ENCODE data around the gene AGMAT. TPM values are rescaled to one million over a fixed set of nuclear protein-coding genes. Genes with fewer than 3 reads are reported as not detected.

Gene AGMAT
- total and polyA plus RNA-seq, 3 experiments from 2014 or later = 6.2 to 19.7 (median 18.5) TPM

- peaks cover 0 to 22% (median 2%) of the 10 kb centered on the region in 3 donors for H3K36me3 Mint-ChIP-seq
- CTCF ChIA-PET = interaction anchor here (1.0 kb wide), 1 partner anchor 12 kb away, joined by 3 read pairs; no protein-coding TSS in a partner anchor
- no peaks in the 10 kb centered on the region for H3K9me3 ChIP-seq (ENCODE audit: low read length)
- H3K9me3 Mint-ChIP-seq = no peaks in the 10 kb centered on the region
- no peaks in the 10 kb centered on the region for H3K27me3 ChIP-seq (ENCODE audit: insufficient read depth, low read length, poor library complexity, severe bottlenecking)
- peaks cover 42 to 57% (median 56%) of the 10 kb centered on the region in 3 donors for H3K4me1 Mint-ChIP-seq
- no peaks in the 10 kb centered on the region for H3K36me3 ChIP-seq (ENCODE audit: insufficient read depth, low read length)
- H3K4me3 ChIP-seq (ENCODE audit: low read length) = peak overlapping the region; percentile 96
- POLR2A ChIA-PET = interaction anchor here (0.8 to 1.6 kb wide), 6 partner anchors 11 to 91 kb away, joined by 3 to 11 read pairs (median 5); partner anchors contain the start of genes DNAJC16 and PLEKHM2
- H3K4me1 ChIP-seq (ENCODE audit: insufficient read depth, low read length) = peaks cover 54% of the 10 kb centered on the region
- peak overlapping the region; percentile 84 to 95 (median 94) for H3K27ac Mint-ChIP-seq
- H3K4me3 Mint-ChIP-seq = peak overlapping the region; percentile 92 to 97 (median 93)
- peak in 2 of 5 donors; percentile 11 to 33 for DNase-seq
- peak overlapping the region; percentile 91 for H3K27ac ChIP-seq (ENCODE audit: low read depth, low read length)
- no peaks in the 10 kb centered on the region for H3K27me3 Mint-ChIP-seq
These were observed 33.3 kb upstream of the AGMAT start for GRCh38 chr1:15618077-15618654.

DNA sequence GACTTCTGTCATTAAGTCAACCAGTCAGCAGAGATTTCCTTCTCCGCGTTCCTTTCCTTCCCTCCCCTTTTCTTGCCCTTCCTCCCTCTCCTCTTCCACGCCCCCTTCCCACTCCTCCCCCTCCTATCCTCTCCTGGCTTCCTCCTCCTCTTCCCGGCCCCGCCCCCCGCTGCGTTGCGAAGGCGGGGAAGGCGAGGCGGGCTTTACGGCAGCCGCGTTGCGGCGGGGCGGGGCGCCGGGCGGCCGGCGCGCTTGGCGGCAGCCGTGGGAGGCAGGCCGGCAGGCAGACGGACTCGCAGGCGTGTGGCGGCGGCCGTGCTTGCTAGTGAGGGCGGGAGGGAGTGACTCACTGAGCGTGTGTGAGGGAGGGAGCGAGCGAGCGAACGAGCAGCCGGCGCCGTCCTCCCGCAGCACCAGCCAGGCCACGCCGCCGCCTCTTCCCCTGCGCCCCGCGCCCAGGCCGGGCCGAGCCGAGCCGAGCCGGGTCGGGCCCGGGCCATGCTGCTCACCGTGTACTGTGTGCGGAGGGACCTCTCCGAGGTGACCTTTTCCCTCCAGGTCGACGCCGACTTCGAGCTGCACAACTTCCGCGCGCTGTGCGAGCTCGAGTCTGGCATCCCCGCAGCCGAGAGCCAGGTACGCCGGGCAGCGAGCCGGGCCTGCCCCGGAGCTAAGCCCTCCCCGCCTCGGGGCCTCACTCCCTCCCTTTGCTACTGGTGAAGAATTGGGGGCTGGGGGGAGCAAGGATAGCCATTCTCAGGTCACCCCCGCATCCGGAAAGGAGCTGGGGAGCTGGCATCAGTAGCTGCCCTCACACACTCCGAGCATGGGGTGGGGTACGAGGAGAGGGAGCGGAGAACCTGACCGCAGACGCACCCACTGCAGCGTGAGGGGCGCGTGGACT, 32.6 kb upstream of the AGMAT start, which contains the start of gene DDI2:
DDI2 (plus strand) TSS at position 286 of the 904 bp plus-strand sequence; CDS start at position 499, 213 bp downstream.
- Histone ChIP-seq H3K4me1 (ENCODE audit: insufficient read depth, low read length) (peaks cover 47% of the 10 kb centered on the region), H3K36me3 (ENCODE audit: insufficient read depth, low read length) (no peaks in the 10 kb centered on the region), H3K4me3 (ENCODE audit: low read length) (peak within 1 kb of the TSS; percentile 96), H3K9me3 (ENCODE audit: low read length) (no peaks in the 10 kb centered on the region), H3K27me3 (ENCODE audit: insufficient read depth, low read length, poor library complexity, severe bottlenecking) (no peaks in the 10 kb centered on the region), H3K27ac (ENCODE audit: low read depth, low read length) (peak within 1 kb of the TSS; percentile 91)
- ChIA-PET CTCF (interaction anchor here (1.0 kb wide), 1 partner anchor 13 kb away, joined by 3 read pairs; no protein-coding TSS in a partner anchor), POLR2A (interaction anchor here (0.8 to 1.6 kb wide), 6 partner anchors 12 to 91 kb away, joined by 3 to 11 read pairs (median 5); partner anchors contain the start of genes DNAJC16 and PLEKHM2)
- Mint-ChIP-seq H3K4me3 (peak within 1 kb of the TSS; percentile 92 to 97 (median 93)), H3K27ac (peak within 1 kb of the TSS; percentile 84 to 98 (median 94)), H3K9me3 (no peaks in the 10 kb centered on the region), H3K27me3 (no peaks in the 10 kb centered on the region), H3K4me1 (peaks cover 35 to 49% (median 48%) of the 10 kb centered on the region in 3 donors), H3K36me3 (peaks cover 0 to 18% (median 2%) of the 10 kb centered on the region in 3 donors)
- DNase-seq = peak; percentile 92 to 96 (median 93)

DNA sequence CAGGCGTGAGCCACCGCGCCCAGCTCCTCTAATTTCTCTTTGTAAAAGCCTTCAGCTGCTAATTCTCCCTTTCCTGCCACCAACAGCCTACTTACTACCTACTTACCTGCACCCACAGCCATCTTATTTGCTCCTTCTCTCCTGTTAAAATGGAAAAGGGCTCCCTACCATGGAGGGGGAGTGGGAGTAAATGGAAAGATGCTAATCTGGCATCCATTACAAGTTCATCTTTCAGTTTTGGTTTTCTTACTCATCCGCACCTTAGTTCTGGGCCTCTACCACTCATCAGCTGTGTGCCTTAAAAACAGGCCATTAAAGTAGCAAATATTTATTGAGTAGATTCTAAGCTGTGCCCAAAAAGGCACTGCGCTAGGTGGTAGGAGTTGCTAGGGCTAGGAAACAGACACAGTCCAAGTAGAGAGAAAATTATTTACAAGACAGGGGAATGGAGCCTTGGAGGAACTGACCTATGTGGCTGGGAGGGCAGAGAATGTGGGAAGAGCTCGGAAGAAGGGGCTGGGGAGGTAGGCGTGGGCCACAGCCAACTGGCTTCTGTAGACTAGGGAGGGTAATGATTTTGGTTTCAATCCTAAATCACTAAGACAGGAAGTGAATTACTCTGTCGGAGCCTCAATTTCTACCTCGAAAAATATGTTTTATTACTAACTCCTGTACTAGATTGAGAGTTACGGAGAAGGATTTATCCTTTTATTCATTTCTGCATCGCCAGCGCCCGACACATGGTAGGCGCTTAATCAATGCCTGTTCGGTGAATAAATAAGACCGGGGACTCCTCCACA, 31.7 kb upstream of the AGMAT start:
- CTCF ChIA-PET = interaction anchor here (1.2 kb wide), 1 partner anchor 20 kb away, joined by 3 read pairs; no protein-coding TSS in a partner anchor
- H3K4me1 ChIP-seq (ENCODE audit: insufficient read depth, low read length) = peaks cover 39% of the 10 kb centered on the region

DNA sequence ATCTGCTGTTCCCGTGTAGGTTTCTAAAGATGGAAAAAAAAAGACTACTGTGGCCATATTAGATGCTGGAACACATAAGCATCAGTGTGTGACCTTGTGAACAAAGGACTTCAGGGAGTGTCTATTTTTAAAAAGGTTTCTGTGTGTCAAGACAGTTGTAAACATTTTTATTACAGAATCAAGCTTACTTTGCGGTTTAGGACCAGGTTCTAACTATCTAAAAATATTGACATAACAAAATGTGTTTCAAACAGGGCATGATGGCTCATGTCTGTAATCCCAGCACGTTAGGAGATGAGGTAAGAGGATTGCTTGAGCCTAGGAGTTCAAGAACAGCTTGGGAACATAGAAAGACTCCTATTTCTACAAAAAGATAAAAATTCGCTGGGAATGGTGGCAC, 25.3 kb upstream of the AGMAT start:
- Histone ChIP-seq H3K27ac (ENCODE audit: low read depth, low read length) (no peak overlapping the region), H3K36me3 (ENCODE audit: insufficient read depth, low read length) (no peaks in the 10 kb centered on the region), H3K9me3 (ENCODE audit: low read length) (no peaks in the 10 kb centered on the region), H3K4me1 (ENCODE audit: insufficient read depth, low read length) (no peaks in the 10 kb centered on the region), H3K4me3 (ENCODE audit: low read length) (no peak overlapping the region), H3K27me3 (ENCODE audit: insufficient read depth, low read length, poor library complexity, severe bottlenecking) (no peaks in the 10 kb centered on the region)
- Mint-ChIP-seq H3K4me1 (no peaks in the 10 kb centered on the region), H3K27me3 (peaks cover 3 to 4% of the 10 kb centered on the region in 2 donors), H3K4me3 (no peak overlapping the region), H3K36me3 (no peaks in the 10 kb centered on the region), H3K27ac (no peak overlapping the region), H3K9me3 (no peaks in the 10 kb centered on the region)
- ChIA-PET CTCF (no interaction called here), POLR2A (no interaction called here)
- no peak for DNase-seq

More for the DNA sequence above, 31.7 kb upstream of the AGMAT start:
- Mint-ChIP-seq H3K27me3 (no peaks in the 10 kb centered on the region), H3K27ac (peak overlapping the region; percentile 84 to 98 (median 92)), H3K4me3 (peak overlapping the region; percentile 92 to 97 (median 93)), H3K4me1 (peaks cover 28 to 41% (median 40%) of the 10 kb centered on the region in 3 donors), H3K9me3 (no peaks in the 10 kb centered on the region), H3K36me3 (peaks cover 0 to 17% (median 2%) of the 10 kb centered on the region in 3 donors)
- Histone ChIP-seq H3K27me3 (ENCODE audit: insufficient read depth, low read length, poor library complexity, severe bottlenecking) (no peaks in the 10 kb centered on the region), H3K9me3 (ENCODE audit: low read length) (no peaks in the 10 kb centered on the region), H3K36me3 (ENCODE audit: insufficient read depth, low read length) (no peaks in the 10 kb centered on the region), H3K4me3 (ENCODE audit: low read length) (peak overlapping the region; percentile 96), H3K27ac (ENCODE audit: low read depth, low read length) (peak overlapping the region; percentile 66)
- DNase-seq = no peak
- POLR2A ChIA-PET = no interaction called here

GRCh38 chr1:15609631-15610030, 24.8 kb upstream of the AGMAT start:
- Histone ChIP-seq H3K4me1 (ENCODE audit: insufficient read depth, low read length) (no peaks in the 10 kb centered on the region), H3K9me3 (ENCODE audit: low read length) (no peaks in the 10 kb centered on the region), H3K4me3 (ENCODE audit: low read length) (no peak overlapping the region), H3K36me3 (ENCODE audit: insufficient read depth, low read length) (no peaks in the 10 kb centered on the region), H3K27ac (ENCODE audit: low read depth, low read length) (no peak overlapping the region), H3K27me3 (ENCODE audit: insufficient read depth, low read length, poor library complexity, severe bottlenecking) (no peaks in the 10 kb centered on the region)
- CTCF ChIA-PET = no interaction called here
- no peak for DNase-seq
- Mint-ChIP-seq H3K36me3 (no peaks in the 10 kb centered on the region), H3K9me3 (no peaks in the 10 kb centered on the region), H3K27me3 (peaks cover 3 to 4% of the 10 kb centered on the region in 2 donors), H3K27ac (no peak overlapping the region), H3K4me3 (no peak overlapping the region), H3K4me1 (no peaks in the 10 kb centered on the region)
- POLR2A ChIA-PET = no interaction called here

DNA sequence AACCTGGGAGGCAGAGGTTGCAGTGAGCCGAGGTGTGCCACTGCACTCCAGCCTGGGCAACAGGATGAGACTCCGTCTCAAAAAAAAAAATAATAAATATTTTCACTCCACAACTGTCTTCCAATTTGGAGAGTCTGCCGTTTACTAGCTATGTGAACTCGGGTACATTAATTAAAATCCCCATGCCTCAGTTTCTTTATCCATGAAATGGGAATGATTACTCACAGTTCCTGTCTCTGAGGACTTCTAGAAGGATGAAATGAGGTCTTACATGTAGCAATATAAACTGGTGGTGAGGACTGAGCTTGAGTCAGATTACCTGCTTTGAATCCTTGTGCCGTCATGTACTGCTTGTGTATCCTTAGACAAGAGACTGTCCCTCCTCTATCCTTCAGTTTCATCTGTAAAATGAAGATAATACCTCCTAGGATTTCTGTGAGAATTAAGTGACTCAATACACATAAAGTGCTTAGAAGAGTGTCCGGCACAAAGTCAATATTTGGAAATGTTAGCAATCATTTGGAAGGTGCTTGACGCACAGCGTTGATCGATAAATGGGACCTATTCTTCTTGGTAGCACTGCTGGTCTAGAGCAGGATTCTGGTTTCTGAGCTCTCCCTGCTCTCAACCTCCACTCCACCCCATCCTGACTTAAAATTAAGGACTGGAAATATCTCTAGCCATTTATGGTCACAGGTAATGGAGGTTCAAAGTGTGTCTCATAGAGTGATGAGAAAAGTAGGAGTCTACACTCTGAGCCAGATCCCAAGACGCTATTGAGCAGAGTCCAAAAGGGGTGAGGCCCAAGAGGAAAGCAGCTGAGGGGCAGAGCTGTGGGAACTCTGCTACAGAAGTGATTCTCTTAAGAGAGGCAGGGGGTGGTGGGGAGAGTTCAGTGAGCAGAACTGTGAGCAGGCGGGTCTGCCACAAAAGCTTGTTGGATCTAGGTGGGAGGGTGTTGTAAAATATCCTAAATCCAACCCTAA, 20.8 kb upstream of the AGMAT start:
- no peaks in the 10 kb centered on the region for H3K27me3 ChIP-seq (ENCODE audit: insufficient read depth, low read length, poor library complexity, severe bottlenecking)
- H3K4me3 Mint-ChIP-seq = peak overlapping the region in 2 of 7 donors; percentile 8 to 30
- ChIA-PET POLR2A (no interaction called here), CTCF (no interaction called here)
- peaks cover 12% of the 10 kb centered on the region for H3K4me1 ChIP-seq (ENCODE audit: insufficient read depth, low read length)
- H3K27me3 Mint-ChIP-seq = peaks cover 6% of the 10 kb centered on the region in 2 donors
- peaks cover 8 to 14% (median 11%) of the 10 kb centered on the region in 3 donors for H3K4me1 Mint-ChIP-seq
- no peaks in the 10 kb centered on the region for H3K36me3 ChIP-seq (ENCODE audit: insufficient read depth, low read length)
- DNase-seq = no peak
- H3K9me3 ChIP-seq (ENCODE audit: low read length) = no peaks in the 10 kb centered on the region
- no peaks in the 10 kb centered on the region for H3K36me3 Mint-ChIP-seq
- H3K27ac Mint-ChIP-seq = peak overlapping the region in 1 of 8 donors; percentile 63
- no peak overlapping the region for H3K4me3 ChIP-seq (ENCODE audit: low read length)
- H3K9me3 Mint-ChIP-seq = no peaks in the 10 kb centered on the region
- no peak overlapping the region for H3K27ac ChIP-seq (ENCODE audit: low read depth, low read length)
